ENCODE measurements around the gene ENDOD1.
"Not testable (repeated sequence)": the region's sequence is repeated elsewhere in the genome, so short reads cannot be mapped to it uniquely, and the experiment has no call there.

ENDOD1 gene

GRCh38 chr11:95104856-95105255 is 15.2 kb downstream of the ENDOD1 start:
- Histone ChIP-seq H3K4me1 (ENCODE audit: insufficient read depth, low read length) (no peaks in the 10 kb centered on the region), H3K9me3 (ENCODE audit: low read length) (no peaks in the 10 kb centered on the region), H3K4me3 (ENCODE audit: low read depth in 1 of 2, low read length in 2 of 2) (no peak overlapping the region), H3K36me3 (ENCODE audit: insufficient read depth, low read length) (peaks cover 5% of the 10 kb centered on the region), H3K27ac (ENCODE audit: low read depth, low read length) (no peak overlapping the region), H3K27me3 (ENCODE audit: control insufficient read depth in 1 of 2, insufficient read depth in 2 of 2, low read length in 2 of 2) (no peaks in the 10 kb centered on the region), H3K9ac (ENCODE audit: low read length) (no peak overlapping the region)

DNA sequence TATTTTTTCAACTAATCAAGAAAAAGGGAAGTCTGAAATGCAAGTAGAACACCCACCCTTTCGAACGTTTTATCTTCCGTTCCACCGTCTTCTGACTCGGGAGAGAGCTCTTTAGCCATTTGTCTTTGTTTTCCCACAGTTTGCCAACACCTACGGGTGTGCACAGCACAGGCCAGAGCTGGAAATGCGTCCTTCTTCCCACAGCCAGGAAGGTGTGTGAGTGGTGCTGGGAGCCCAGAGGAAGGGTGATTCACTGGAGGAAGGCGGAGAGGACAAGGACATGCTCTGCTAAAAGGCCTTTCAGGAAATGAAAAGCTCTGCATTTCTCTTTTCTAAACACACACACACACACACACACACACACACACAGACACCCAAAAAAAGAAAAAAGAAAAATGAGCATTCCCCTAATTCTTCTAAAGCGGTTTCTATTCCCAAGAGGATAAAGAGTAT is 18.5 kb downstream of the ENDOD1 start:
- H3K27ac ChIP-seq (ENCODE audit: low read depth, low read length): no peak overlapping the region
- H3K4me3 ChIP-seq (ENCODE audit: low read depth in 1 of 2, low read length in 2 of 2): no peak overlapping the region
- H3K36me3 ChIP-seq (ENCODE audit: insufficient read depth, low read length): peaks cover 5% of the 10 kb centered on the region
- H3K9me3 ChIP-seq (ENCODE audit: low read length): no peaks in the 10 kb centered on the region
- H3K4me1 ChIP-seq (ENCODE audit: insufficient read depth, low read length): no peaks in the 10 kb centered on the region
- no peaks in the 10 kb centered on the region for H3K27me3 ChIP-seq (ENCODE audit: control insufficient read depth in 1 of 2, insufficient read depth in 2 of 2, low read length in 2 of 2)
- no peak overlapping the region for H3K9ac ChIP-seq (ENCODE audit: low read length)

DNA sequence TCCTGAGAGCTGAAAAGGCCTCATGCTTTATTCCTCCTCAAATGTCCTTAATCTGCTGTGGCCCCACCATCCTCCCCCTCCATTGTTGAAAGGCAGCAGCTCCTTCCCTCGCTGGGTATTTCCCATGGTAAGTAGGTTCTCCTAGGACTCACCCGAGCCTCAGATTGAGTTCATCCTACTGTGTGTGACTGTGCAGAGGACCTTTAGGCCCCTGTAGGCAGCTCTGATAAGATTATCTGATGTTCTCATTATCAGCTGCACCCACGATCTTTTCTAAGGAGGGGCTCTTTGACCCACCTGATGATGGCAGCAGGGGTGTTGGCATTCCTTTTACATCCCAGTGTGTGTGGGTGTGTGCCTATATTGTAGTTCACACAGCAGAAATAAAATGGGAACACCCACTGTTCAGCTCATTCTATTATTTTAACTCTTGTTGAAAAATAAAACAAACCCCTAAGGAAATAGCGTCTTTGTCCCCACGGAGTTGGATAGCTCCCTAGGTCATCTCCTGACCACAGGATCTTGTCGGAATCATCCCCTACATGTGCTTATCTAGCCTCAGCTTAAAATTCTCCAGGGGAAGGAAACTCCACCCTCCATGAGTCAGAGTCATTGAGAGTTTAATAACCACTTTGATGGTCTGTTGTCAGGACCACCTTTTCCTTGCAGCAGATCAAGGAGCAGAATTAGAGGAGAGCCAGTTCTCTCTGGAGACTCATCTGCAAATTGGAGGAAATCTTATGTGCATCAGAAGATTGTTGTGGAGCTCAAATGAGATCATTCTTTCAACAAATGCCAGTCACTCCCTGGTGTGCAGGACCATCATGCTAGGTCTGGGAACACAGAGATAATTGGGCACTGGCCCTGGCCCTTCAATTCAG is 19.3 kb downstream of the ENDOD1 start:
- H3K4me3 ChIP-seq (ENCODE audit: low read depth in 1 of 2, low read length in 2 of 2): no peak overlapping the region
- H3K9me3 ChIP-seq (ENCODE audit: low read length): no peaks in the 10 kb centered on the region
- no peak overlapping the region for H3K9ac ChIP-seq (ENCODE audit: low read length)
- no peaks in the 10 kb centered on the region for H3K4me1 ChIP-seq (ENCODE audit: insufficient read depth, low read length)
- peaks cover 5% of the 10 kb centered on the region for H3K36me3 ChIP-seq (ENCODE audit: insufficient read depth, low read length)
- H3K27me3 ChIP-seq (ENCODE audit: control insufficient read depth in 1 of 2, insufficient read depth in 2 of 2, low read length in 2 of 2): no peaks in the 10 kb centered on the region
- no peak overlapping the region for H3K27ac ChIP-seq (ENCODE audit: low read depth, low read length)

GRCh38 chr11:95111471-95111870 is 21.8 kb downstream of the ENDOD1 start:
- not testable (repeated sequence) for H3K27ac ChIP-seq (ENCODE audit: low read depth, low read length); H3K4me1 ChIP-seq (ENCODE audit: insufficient read depth, low read length); H3K9ac ChIP-seq (ENCODE audit: low read length); H3K27me3 ChIP-seq (ENCODE audit: control insufficient read depth in 1 of 2, insufficient read depth in 2 of 2, low read length in 2 of 2); H3K9me3 ChIP-seq (ENCODE audit: low read length); H3K36me3 ChIP-seq (ENCODE audit: insufficient read depth, low read length); H3K4me3 ChIP-seq (ENCODE audit: low read depth in 1 of 2, low read length in 2 of 2)

DNA sequence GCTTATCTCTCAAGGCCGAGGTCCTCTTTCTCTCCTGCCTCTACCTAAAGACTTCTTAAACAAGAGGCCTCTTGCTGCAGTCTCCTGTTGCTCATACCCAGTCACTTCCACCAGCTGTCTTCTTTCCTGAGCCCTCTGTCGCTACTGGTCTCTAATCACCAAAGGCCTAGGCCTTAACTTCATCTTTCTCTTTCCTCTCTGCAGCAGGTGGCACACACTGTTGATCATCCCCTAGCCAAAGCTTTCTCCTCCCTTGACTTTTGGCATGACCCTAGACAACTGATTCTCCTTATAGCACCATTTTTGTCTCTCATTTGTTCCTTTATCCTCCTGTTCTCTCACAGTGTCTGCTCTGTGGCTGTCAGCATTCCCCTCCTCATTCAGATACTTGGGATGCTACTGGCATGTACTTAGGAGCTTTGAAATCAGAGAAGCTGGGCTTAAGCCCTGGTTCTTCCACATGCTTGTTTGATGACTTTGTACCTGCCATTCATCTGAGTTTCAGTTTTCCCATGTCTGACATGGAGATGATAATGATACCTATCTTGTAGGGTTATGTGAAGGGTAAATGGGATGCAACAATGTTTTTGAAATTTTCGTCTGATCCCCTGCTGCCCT is 22.4 kb downstream of the ENDOD1 start:
- no peak overlapping the region for H3K27ac ChIP-seq (ENCODE audit: low read depth, low read length)
- H3K4me1 ChIP-seq (ENCODE audit: insufficient read depth, low read length): no peaks in the 10 kb centered on the region
- no peaks in the 10 kb centered on the region for H3K9me3 ChIP-seq (ENCODE audit: low read length)
- H3K9ac ChIP-seq (ENCODE audit: low read length): no peak overlapping the region
- H3K4me3 ChIP-seq (ENCODE audit: low read depth in 1 of 2, low read length in 2 of 2): no peak overlapping the region
- no peaks in the 10 kb centered on the region for H3K27me3 ChIP-seq (ENCODE audit: control insufficient read depth in 1 of 2, insufficient read depth in 2 of 2, low read length in 2 of 2)
- H3K36me3 ChIP-seq (ENCODE audit: insufficient read depth, low read length): peaks cover 5% of the 10 kb centered on the region

DNA sequence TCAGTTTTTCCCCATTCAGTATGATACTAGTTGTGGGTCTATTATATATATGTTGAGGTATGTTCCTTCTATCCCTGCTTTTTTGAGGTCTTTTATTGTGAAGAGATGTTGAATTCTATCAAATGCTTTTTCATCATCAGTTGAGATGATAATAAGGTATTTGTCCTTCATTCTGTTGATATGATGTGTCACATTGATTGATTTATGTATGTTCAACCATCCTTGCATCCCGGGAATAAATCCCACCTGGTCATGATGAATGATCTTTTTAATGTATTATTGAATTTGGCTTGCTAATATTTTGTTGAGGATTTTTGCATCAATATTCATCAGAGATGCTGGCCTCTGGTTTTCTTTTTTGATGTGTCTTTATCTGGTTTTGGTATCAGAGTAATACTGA is 26.0 kb downstream of the ENDOD1 start:
- Histone ChIP-seq H3K27me3 (ENCODE audit: control insufficient read depth in 1 of 2, insufficient read depth in 2 of 2, low read length in 2 of 2) (no peaks in the 10 kb centered on the region), H3K4me3 (ENCODE audit: low read depth in 1 of 2, low read length in 2 of 2) (no peak overlapping the region), H3K9me3 (ENCODE audit: low read length) (no peaks in the 10 kb centered on the region), H3K4me1 (ENCODE audit: insufficient read depth, low read length) (no peaks in the 10 kb centered on the region), H3K27ac (ENCODE audit: low read depth, low read length) (no peak overlapping the region), H3K36me3 (ENCODE audit: insufficient read depth, low read length) (no peaks in the 10 kb centered on the region), H3K9ac (ENCODE audit: low read length) (no peak overlapping the region)

DNA sequence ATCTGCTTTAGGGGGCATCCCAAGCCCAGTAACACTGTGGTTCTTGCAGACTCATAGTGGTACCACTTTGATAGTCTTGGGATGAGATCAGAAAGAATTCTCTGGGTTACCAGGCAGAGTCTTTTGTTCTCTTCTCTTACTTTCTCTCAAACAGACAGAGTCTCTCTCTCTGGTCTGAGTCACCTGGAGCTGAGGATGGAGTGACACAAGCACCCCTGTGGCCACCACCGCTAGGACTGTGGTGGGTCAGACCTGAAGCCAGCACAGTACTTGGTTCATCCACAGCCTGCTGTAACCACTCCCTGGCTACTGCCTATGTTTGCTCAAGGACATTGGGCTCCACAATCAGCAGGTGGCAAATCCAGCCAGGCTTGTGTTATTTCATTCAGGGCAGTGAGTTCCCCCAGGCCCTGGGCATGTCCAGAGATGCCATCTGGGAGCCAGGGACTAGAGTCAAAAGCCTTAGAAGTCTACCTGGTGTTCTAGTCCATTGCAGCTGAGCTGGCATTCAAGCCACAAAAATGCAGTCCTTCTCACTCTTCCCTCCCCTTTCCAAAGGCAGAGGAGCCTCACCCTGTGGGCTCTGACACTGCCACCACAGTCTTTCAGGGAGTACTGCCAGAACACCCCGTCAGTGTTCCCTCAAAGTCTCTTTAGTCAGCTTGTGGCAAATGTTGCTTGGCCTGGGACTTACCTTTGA is 29.9 kb downstream of the ENDOD1 start:
- Histone ChIP-seq H3K9ac (ENCODE audit: low read length) (no peak overlapping the region), H3K4me1 (ENCODE audit: insufficient read depth, low read length) (no peaks in the 10 kb centered on the region), H3K27ac (ENCODE audit: low read depth, low read length) (no peak overlapping the region), H3K9me3 (ENCODE audit: low read length) (no peaks in the 10 kb centered on the region), H3K36me3 (ENCODE audit: insufficient read depth, low read length) (no peaks in the 10 kb centered on the region), H3K27me3 (ENCODE audit: control insufficient read depth in 1 of 2, insufficient read depth in 2 of 2, low read length in 2 of 2) (no peaks in the 10 kb centered on the region), H3K4me3 (ENCODE audit: low read depth in 1 of 2, low read length in 2 of 2) (no peak overlapping the region)

- Histone ChIP-seq H3K27me3 (ENCODE audit: control insufficient read depth in 1 of 2, insufficient read depth in 2 of 2, low read length in 2 of 2) (no peaks in the 10 kb centered on the region), H3K9me3 (ENCODE audit: low read length) (no peaks in the 10 kb centered on the region), H3K9ac (ENCODE audit: low read length) (no peak overlapping the region), H3K36me3 (ENCODE audit: insufficient read depth, low read length) (no peaks in the 10 kb centered on the region), H3K4me3 (ENCODE audit: low read depth in 1 of 2, low read length in 2 of 2) (no peak overlapping the region), H3K4me1 (ENCODE audit: insufficient read depth, low read length) (no peaks in the 10 kb centered on the region), H3K27ac (ENCODE audit: low read depth, low read length) (no peak overlapping the region)
Observed at GRCh38 chr11:95121698-95122097, 32.1 kb downstream of the ENDOD1 start.

DNA sequence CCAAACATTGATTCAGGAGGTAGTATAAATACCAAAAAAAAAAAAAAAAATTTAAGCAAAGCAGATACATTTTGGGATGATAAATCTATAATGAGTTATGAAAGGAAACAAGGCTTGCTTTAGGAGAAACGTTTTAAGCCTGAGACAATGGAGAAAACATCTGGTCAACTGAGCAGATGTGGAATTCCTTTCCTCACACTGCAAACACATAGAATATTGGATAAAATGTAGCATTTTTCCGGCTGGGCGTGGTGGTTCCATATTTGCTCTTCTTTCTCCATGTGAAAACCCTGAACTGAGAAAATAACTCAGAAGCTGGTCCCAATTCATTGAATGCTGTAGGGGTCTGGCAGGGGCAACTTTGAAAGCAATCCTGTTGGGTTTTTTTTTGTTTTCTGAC is 33.9 kb downstream of the ENDOD1 start:
- no peaks in the 10 kb centered on the region for H3K27me3 ChIP-seq (ENCODE audit: control insufficient read depth in 1 of 2, insufficient read depth in 2 of 2, low read length in 2 of 2)
- H3K4me3 ChIP-seq (ENCODE audit: low read depth in 1 of 2, low read length in 2 of 2): no peak overlapping the region
- H3K9me3 ChIP-seq (ENCODE audit: low read length): no peaks in the 10 kb centered on the region
- H3K4me1 ChIP-seq (ENCODE audit: insufficient read depth, low read length): no peaks in the 10 kb centered on the region
- H3K9ac ChIP-seq (ENCODE audit: low read length): no peak overlapping the region
- H3K36me3 ChIP-seq (ENCODE audit: insufficient read depth, low read length): peaks cover 6% of the 10 kb centered on the region
- no peak overlapping the region for H3K27ac ChIP-seq (ENCODE audit: low read depth, low read length)

- Histone ChIP-seq H3K36me3 (ENCODE audit: insufficient read depth, low read length) (peaks cover 11% of the 10 kb centered on the region), H3K27ac (ENCODE audit: low read depth, low read length) (no peak overlapping the region), H3K4me1 (ENCODE audit: insufficient read depth, low read length) (no peaks in the 10 kb centered on the region), H3K27me3 (ENCODE audit: control insufficient read depth in 1 of 2, insufficient read depth in 2 of 2, low read length in 2 of 2) (no peaks in the 10 kb centered on the region), H3K9me3 (ENCODE audit: low read length) (no peaks in the 10 kb centered on the region), H3K4me3 (ENCODE audit: low read depth in 1 of 2, low read length in 2 of 2) (no peak overlapping the region), H3K9ac (ENCODE audit: low read length) (no peak overlapping the region)
Observed at GRCh38 chr11:95128602-95129001, 39.0 kb downstream of the ENDOD1 start.

- no peaks in the 10 kb centered on the region for H3K27me3 ChIP-seq (ENCODE audit: control insufficient read depth in 1 of 2, insufficient read depth in 2 of 2, low read length in 2 of 2)
- H3K9me3 ChIP-seq (ENCODE audit: low read length): no peaks in the 10 kb centered on the region
- no peak overlapping the region for H3K27ac ChIP-seq (ENCODE audit: low read depth, low read length)
- no peak overlapping the region for H3K9ac ChIP-seq (ENCODE audit: low read length)
- no peak overlapping the region for H3K4me3 ChIP-seq (ENCODE audit: low read depth in 1 of 2, low read length in 2 of 2)
- peaks cover 11% of the 10 kb centered on the region for H3K36me3 ChIP-seq (ENCODE audit: insufficient read depth, low read length)
- H3K4me1 ChIP-seq (ENCODE audit: insufficient read depth, low read length): peaks cover 16% of the 10 kb centered on the region
Observed at GRCh38 chr11:95132956-95133355, 43.3 kb downstream of the ENDOD1 start.

Data from muscle layer of colon (tissue), 2 donors.